ENCODE measurements around the gene CCDC81. TPM values are rescaled to one million over a fixed set of nuclear protein-coding genes. Genes with fewer than 3 reads are reported as not detected.

The CCDC81 gene
- total and polyA plus RNA-seq, 4 donors, result 2.1 to 17.1 (median 7.1) TPM

DNA sequence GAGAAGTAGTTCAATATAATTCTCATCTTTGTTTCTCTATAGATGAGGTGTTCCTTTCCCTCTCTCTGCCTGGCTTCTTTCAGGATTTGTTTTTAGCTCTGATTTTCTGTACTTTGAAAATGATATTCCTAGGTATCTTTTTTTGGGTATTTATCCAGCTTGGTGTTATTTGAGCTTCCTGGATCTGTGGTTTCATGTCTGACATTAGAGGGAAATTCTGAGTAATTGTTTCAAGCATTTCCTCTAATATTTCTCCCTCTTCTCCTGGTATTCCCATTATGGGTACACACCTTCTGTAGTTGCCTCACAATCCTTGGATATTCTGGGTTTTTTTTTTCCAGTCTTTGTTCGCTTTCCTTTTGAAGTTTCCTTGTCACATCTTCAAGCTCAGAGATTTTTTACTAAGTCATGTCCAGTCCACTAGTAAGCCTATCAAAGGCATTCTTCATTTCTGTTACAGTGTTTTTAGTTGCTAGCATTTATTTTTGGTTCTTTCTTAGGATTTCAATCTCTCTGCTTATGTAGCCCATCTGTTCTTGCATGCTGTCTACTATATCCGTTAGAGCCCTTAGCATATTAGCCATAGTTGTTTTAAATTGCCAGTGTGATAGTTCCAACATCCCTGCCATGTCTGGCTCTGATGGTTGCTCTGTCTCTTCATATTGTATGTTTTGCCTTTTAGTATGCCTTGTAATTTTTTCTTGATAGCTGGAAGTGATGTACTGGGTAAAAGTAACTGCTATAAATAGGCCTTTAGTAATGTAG lies 5.8 kb downstream of the CCDC81 start:
- ATAC-seq (ENCODE audit: insufficient read depth, low FRiP score), result no peak
- 93% methylated on average over 2 of the region's 2 CpGs for WGBS, 2 donors
- Histone ChIP-seq H3K4me1 (ENCODE audit: control insufficient read depth in 5 of 5, insufficient read depth in 5 of 5, low read length in 5 of 5) (no peaks in the 10 kb centered on the region), H3K36me3 (ENCODE audit: control insufficient read depth in 4 of 4, insufficient read depth in 4 of 4, low read length in 4 of 4) (no peaks in the 10 kb centered on the region), H3K9me3 (ENCODE audit: control insufficient read depth in 4 of 4, insufficient read depth in 3 of 4, low read length in 3 of 4) (peaks cover 0 to 6% (median 0%) of the 10 kb centered on the region in 4 donors), H3K4me3 (no peak overlapping the region), H3K27me3 (ENCODE audit: control insufficient read depth in 3 of 3, insufficient read depth in 3 of 3, low read length in 2 of 3) (no peaks in the 10 kb centered on the region), H3K9ac (ENCODE audit: insufficient read depth in 1 of 2, low read length in 2 of 2) (no peak overlapping the region), H3K27ac (ENCODE audit: low read depth in 1 of 2, low read length in 1 of 2) (no peak overlapping the region)
- TF ChIP-seq, protein P1, sequence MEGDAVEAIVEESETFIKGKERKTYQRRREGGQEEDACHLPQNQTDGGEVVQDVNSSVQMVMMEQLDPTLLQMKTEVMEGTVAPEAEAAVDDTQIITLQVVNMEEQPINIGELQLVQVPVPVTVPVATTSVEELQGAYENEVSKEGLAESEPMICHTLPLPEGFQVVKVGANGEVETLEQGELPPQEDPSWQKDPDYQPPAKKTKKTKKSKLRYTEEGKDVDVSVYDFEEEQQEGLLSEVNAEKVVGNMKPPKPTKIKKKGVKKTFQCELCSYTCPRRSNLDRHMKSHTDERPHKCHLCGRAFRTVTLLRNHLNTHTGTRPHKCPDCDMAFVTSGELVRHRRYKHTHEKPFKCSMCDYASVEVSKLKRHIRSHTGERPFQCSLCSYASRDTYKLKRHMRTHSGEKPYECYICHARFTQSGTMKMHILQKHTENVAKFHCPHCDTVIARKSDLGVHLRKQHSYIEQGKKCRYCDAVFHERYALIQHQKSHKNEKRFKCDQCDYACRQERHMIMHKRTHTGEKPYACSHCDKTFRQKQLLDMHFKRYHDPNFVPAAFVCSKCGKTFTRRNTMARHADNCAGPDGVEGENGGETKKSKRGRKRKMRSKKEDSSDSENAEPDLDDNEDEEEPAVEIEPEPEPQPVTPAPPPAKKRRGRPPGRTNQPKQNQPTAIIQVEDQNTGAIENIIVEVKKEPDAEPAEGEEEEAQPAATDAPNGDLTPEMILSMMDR (IDR thresholded peaks at IDR 0.05; ENCODE audit: control extremely low read depth, extremely low read depth), result no peak
- DNase-seq, result no peak

DNA sequence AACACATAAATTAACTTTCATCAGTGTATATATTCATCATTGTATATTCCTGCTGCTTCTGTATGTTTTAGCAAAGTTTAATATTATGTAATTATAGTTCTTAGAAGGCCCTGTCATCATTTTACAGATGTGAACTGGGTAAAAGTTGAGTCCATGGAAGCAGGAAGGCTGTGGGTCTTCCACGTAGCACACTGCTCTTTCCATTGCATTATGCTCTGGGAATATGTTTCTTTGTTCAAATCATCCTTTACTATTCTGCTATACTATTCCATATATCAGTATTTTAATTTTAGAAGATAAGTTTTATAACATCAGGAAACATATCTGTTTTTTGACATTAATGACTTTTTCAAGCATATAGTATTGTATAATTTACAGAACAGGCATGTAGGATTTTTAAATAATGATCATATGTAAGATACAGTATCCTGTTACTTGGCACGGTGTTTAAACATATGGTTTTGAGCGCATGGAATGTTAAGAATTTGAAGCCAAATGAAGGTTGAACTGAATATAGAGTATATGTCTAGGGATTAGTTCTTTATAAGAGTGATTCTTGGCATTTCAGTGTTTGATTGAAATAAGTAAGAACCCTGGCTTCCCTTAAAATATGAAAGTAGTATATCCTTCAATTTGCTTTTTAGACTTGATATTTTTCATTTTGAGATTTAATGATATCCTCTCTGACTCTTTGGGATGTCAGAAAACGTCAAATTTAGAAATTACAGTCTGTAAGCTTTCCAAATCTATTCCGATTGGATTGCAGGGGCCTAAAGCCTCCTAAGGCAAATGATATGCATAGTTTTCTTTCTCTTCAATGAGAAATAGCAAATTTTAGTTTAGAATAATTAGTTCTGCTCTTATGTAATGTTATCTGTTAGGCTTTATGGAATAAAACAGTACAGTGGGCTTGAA lies 8.6 kb downstream of the CCDC81 start:
- ATAC-seq (ENCODE audit: insufficient read depth, low FRiP score) (no peak), DNase-seq (no peak)
- no peak overlapping the region for H3K4me3 ChIP-seq
- H3K9ac ChIP-seq (ENCODE audit: insufficient read depth in 1 of 2, low read length in 2 of 2), result no peak overlapping the region
- 84 to 91% methylated on average over 5 of the region's 5 CpGs for WGBS, 2 donors
- H3K4me1 ChIP-seq (ENCODE audit: control insufficient read depth in 5 of 5, insufficient read depth in 5 of 5, low read length in 5 of 5), result peaks cover 0 to 5% (median 0%) of the 10 kb centered on the region in 5 donors
- H3K36me3 ChIP-seq (ENCODE audit: control insufficient read depth in 4 of 4, insufficient read depth in 4 of 4, low read length in 4 of 4), result no peaks in the 10 kb centered on the region
- H3K27me3 ChIP-seq (ENCODE audit: control insufficient read depth in 3 of 3, insufficient read depth in 3 of 3, low read length in 2 of 3), result no peaks in the 10 kb centered on the region
- no peak overlapping the region for H3K27ac ChIP-seq (ENCODE audit: low read depth in 1 of 2, low read length in 1 of 2)
- H3K9me3 ChIP-seq (ENCODE audit: control insufficient read depth in 4 of 4, insufficient read depth in 3 of 4, low read length in 3 of 4), result peaks cover 0 to 4% (median 0%) of the 10 kb centered on the region in 4 donors
- TF ChIP-seq, protein P1 (IDR thresholded peaks at IDR 0.05; ENCODE audit: control extremely low read depth, extremely low read depth), result no peak

DNA sequence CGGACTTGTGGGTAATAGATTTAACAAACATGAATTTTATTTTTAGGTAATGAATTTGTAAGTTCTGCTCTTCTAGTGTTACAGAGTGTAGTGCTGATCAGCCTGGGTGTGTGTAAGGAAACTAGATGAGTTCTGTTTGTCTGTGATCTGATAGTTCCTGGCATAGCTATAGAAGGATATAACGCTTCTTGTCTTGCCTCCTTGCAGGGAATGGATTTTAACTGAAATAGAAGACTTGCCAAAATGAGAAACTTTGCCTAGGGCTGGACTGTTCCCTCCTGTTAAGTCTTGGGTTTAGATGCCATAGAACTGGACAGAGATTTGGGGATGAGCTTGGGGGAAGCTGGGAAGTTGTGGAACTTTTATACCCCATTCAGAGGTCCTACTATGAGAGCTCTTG lies 11.6 kb downstream of the CCDC81 start:
- Histone ChIP-seq H3K36me3 (ENCODE audit: control insufficient read depth in 4 of 4, insufficient read depth in 4 of 4, low read length in 4 of 4) (no peaks in the 10 kb centered on the region), H3K27me3 (ENCODE audit: control insufficient read depth in 3 of 3, insufficient read depth in 3 of 3, low read length in 2 of 3) (no peaks in the 10 kb centered on the region), H3K4me3 (no peak overlapping the region), H3K9me3 (ENCODE audit: control insufficient read depth in 4 of 4, insufficient read depth in 3 of 4, low read length in 3 of 4) (no peaks in the 10 kb centered on the region), H3K27ac (ENCODE audit: low read depth in 1 of 2, low read length in 1 of 2) (no peak overlapping the region), H3K4me1 (ENCODE audit: control insufficient read depth in 5 of 5, insufficient read depth in 5 of 5, low read length in 5 of 5) (peaks cover 0 to 5% (median 0%) of the 10 kb centered on the region in 5 donors), H3K9ac (ENCODE audit: insufficient read depth in 1 of 2, low read length in 2 of 2) (no peak overlapping the region)
- WGBS, 2 donors, result 94 to 95% methylated on average over 2 of the region's 2 CpGs
- ATAC-seq (ENCODE audit: insufficient read depth, low FRiP score) (no peak), DNase-seq (no peak)
- TF ChIP-seq, protein P1 (IDR thresholded peaks at IDR 0.05; ENCODE audit: control extremely low read depth, extremely low read depth), result no peak
